ENCODE measurements around the gene THADA.

The THADA gene

DNA sequence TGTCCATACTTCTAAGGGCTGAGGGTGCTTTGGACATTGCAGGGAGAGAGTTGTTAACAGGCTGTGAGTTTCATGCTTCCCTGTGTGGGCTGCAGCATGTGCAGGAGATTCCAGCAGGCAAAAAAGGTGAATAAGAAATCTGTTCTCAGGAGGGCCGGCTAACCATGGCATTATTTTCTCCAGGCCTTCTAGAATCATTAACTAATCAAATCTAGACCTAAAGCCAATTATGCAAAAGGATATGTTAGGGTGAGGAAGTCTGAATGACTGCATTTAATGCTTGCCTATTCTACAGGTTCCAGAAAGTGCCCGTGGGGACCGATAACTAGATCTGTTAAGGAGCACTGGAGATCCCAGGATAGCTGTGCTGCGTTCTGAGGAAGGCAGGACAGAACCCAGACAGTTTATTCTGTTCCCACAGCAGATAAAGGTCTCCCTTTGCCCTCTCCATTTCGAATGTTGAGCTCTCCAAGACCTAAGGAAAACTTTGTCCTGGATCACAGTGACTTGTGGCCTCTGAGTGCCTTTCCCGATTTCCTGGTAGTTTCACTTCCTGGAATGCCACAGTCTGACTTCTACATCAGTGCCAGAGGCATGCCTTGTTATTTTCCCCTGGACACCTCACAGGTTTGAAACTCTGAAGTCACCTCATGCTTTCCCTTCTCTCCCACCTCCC is 319.4 kb downstream of the THADA start:
- DNase-seq (ENCODE audit: low read depth), result no peak

DNA sequence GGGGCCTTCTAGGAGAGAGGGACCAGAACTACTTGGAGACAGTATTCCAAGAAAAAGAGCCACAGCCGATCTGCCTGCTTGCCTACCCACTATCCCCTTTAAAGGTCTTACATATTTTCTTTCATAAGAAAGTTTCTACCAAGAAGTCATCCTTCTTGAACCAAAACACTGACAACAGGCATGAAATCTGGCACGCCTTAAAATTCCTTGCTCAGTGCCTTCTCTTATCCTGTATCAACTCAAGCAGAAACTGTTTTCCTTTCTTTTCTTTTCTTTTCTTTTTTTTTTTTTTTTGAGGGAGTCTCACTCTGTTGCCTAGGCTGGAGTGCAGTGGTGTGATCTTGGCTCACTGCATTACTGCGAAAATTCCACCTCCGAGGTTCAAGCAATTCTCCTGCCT is 321.1 kb downstream of the THADA start:
- DNase-seq (ENCODE audit: low read depth), result no peak

DNA sequence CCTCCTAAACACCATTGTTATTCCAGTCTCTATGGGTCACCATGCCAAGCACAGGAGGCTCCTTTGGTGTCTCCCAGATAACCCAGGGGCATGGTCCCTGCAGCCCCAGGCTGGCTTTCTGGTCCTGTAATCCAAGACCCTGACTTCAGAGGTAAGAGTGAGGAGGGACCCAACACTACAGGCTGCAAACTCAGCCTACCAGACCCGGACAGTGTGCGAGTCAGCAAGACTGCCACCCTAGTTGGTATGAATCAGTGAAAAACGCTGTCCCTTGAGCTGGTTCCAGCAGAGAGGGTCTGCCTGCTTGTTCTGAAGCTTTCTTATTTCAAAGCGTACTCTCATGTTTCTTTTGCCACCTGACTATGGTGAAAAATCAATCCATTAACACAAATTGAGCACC is 321.8 kb downstream of the THADA start:
- DNase-seq (ENCODE audit: low read depth), result no peak

DNA sequence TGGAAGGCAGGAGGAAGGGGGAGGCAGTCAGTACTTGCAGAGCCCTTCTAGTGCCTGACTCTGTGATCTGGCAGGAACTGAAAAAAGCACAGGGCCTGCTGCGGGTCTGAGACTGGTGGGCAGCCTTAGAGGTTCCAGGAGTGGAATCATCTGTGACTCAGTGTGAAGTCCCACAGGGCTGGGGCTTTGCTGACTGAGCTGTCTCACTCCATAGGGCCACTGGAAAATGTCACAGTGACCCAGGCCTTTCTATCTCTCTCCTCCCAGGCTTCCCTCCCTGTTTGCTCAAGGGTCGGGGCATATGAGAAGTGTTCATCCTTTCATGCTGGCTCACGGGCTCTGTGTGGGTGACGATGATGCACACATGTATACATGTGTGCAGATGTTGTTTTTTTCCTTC is 322.3 kb downstream of the THADA start:
- DNase-seq (ENCODE audit: low read depth), result no peak

DNA sequence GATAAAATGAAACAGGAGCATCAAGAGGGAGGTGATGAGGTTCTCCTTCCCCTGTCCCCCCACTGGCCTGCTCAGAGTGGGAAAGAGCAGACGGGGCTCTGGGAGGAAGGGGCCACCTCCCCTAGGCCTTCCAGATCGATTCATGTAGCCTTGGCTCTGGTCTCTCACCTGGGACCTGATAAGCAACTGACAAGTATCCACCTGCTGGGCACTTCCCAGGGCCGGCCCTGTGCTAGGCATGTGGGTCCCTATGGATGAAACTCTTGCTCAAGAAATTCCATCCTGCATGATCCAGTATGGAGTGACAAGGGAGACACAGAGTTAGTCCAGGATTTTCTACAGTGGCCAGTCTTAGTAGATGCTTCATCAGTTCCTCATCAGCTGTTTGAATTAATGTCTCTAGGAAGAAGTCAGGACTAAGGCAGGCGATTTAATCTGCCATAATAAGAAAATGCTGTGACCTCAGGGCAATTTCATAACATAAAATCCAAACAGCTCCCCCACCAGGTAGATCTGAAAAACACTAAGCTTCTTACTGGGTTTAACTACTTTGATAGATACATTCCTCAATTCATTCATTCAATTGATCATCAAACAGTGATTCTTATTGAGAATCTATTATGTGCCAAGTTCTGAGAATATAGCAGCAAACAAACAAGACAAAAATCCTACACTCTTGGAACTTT is 324.8 kb downstream of the THADA start:
- no peak for DNase-seq (ENCODE audit: low read depth)

DNA sequence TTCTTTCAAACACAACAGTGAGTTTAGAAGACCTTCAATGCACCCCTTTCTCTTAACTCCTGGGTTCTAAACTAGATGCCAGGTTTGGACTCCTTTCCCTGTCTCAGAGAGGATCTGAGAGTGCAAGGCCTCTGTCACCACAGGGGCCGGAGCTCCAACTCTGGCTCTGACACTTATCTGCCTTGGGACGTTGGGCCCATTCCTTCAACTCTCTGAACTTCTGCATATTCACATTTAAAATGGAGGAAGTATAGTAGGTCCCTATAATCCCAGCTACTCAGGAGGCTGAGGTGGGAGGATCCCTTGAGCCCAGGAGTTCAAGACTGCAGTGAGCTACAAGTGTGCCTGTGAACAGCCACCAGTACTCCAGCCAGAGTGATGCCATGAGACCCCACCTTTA is 325.4 kb downstream of the THADA start:
- DNase-seq (ENCODE audit: low read depth), result no peak

DNA sequence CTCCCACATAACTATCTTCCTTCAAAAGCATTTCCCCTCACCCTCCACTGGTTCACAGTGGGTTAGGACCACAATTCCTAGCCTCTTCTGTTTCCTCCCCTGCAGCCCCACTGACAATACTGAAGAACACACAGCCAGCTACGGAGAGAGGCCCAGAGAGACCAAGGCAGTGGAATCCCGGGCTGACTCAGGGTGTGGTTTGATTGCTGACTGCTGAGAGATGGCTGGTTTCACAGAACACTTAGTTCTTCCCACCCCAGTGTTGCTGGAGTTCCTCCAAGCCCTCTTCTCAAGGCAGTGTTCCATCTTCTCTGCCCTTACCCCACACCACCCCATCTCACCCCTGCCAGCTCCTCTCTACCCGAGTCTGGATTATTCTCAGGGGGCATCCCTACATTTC is 326.1 kb downstream of the THADA start:
- DNase-seq (ENCODE audit: low read depth), result no peak

DNA sequence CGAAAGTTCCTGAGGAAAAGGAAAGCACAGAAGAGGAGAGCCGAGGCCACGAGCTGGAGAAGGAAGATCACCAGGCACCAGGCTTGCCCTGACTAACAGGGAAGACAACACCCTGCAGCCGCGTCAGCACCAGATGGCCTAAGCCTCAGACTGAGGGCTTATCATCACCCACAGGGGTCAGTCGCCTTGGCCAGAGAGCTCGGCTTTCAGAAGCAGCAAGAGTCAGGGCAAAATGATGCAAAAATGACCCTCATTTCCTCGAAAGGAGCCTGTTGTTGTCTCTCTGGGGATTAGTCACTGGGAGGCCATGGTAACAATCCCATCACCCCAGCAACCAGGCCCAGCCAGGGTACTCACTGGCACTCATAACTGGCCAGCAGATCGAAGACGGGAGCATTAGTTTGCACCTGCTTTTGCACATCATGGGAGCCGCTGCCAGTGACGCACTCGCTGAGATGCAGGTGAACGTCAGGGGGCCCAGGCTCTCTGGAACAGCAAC is 326.7 kb downstream of the THADA start:
- no peak for DNase-seq (ENCODE audit: low read depth)

DNA sequence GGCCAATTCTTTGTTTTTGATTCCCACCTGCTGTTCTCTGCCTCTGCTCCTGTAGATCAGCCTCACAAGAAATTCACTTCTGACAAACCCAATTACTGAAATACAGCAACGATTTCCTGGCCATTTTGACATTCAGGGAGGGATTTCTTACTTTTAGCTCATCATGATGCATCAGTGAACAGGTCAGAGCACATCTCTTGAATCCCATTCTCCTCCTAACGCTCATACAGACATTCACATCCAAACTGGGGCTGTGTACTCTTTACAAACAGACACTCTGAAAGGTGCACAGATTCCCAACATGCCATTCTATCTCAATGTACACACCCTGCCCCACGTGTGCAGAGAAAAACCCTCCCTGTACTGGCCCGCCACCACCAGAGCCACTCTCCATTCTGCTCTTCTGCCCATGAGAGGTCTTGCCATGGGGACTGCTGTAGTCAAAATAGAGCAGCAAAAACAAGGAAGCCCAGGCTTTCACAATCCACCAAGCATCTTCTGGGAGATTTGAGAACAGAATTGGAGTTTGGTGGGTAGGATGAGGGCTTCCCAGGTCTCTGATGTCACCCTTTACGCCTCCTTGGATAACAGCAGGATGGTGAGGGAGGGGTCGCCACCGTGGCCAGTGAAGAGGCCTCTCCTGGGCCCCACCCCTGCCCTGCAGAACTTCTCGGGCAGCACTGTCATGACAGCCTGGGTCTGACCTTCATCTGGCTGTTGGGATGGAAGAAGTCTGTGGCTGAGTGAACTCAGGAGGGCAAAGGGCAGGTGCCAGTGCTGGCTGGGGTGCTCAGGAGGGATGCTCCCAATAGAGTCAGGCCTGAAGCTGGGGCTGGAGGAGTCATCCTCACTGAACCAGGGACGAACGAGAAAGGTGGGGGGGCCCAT is 327.5 kb downstream of the THADA start:
- DNase-seq (ENCODE audit: low read depth), result no peak

DNA sequence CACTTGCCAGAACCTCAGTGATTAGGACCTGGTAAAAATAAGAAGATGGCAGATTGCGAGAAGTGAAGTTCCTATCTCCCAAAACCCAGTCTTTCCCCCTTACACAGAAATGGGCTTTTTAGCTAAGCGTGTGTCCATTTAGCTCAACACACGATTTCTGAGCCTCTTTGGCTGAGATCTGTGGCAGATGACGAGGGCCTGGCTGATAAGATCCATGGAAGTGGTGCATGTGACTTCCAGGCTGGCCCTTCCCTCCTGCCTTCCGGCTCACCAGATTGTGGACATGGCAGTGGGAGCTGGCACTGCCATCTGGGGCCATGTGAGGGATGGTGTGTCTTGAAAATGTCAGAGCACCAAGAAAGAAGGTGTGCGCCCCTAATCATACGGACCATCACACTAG is 328.5 kb downstream of the THADA start:
- no peak for DNase-seq (ENCODE audit: low read depth)

DNA sequence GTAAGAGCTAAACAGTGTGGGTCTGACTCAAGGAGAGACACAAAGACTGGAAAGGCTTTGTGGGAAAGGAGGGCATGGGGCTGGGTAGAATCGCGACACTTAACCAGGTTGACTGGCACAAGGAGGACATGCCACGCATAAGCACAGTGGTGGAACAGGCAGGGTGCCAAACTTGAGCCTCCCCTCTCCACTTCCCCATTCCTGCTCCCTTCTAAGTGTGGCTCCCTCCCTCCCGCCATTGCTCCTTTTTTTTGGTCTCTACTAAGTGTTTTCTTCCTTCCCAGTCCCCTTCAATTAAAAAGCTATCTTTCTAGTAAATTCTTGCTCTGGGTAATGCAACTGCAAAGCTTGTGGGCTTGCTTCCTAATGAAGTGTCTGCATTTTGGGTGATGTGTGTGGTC is 329.1 kb downstream of the THADA start:
- no peak for DNase-seq (ENCODE audit: low read depth)

DNA sequence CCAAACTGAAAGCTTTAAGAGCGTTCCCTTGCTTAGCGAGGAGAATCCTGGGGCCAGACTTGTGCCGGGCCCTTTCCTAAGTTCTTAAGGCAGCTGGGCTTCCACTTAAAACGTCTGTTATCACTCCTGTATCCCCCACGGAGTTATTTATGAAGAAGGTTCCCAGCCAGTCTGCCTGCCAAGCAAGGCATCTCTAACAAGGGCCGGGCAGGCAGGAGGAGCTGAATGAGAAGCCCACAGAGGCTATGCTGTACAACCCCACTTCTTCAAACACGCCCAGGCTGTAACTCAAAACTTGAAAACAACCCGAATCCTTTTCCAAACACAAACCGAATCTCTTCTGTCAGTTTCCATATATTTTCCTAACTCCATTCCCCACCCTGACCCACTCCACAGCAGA is 330.4 kb downstream of the THADA start:
- DNase-seq (ENCODE audit: low read depth), result no peak

DNA sequence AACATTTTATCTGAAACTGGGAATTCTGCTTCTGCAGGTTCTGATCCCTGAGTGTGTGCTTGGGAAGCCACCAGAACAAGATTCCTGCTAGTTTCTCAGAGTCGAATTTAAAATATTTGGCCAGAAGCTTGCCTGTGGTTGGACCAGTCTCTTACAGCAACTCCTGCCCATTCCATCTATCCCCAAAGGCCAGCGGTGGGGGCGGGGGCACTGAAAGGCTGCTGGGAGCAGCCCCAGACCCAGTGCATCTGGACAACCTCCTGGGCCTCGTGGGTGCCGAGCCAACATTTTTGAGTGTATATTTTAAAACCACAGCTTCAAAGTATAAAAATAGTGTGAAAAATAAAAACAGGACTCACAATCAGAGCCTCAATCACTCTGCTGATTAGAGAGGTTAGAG is 330.8 kb downstream of the THADA start:
- DNase-seq (ENCODE audit: low read depth), result no peak

DNA sequence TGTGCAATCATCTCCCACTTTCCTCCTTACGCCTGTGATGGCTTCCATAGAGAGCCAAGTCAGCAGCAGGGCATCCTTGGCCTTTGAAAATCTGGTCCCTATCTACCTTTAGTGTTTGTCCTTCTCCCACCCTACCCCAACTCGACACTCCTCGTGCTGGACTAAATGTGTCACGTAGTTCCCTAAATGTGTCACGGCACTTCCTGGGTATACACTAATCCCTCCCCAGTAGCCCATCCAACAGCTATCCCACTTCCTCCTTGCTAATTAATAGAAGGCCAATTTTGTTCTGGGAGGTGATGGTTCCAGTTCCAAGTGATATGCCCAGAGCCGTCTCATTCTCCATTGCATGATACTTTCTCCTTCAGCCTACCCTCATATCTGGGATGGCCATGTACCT is 332.9 kb downstream of the THADA start:
- DNase-seq (ENCODE audit: low read depth), result no peak

DNA sequence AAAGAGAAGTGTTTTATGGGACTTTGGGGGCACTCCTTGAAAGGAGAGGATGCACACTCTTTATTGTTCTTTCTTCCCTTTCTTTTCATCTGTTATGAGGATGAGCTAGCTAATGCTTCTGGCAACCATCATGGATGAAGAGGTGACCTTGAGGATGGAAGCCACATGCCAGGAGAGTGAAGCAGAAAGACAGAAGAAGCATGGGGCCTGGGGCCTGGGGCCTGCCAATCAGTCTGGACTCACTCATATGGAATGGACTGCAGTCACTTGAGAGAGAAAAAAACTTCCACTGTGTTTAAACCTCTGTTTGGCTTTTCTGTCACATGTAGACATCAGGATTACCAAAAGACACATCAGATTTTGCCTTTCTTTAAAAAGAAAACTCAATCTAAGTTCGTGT is 333.6 kb downstream of the THADA start:
- DNase-seq (ENCODE audit: low read depth), result no peak

DNA sequence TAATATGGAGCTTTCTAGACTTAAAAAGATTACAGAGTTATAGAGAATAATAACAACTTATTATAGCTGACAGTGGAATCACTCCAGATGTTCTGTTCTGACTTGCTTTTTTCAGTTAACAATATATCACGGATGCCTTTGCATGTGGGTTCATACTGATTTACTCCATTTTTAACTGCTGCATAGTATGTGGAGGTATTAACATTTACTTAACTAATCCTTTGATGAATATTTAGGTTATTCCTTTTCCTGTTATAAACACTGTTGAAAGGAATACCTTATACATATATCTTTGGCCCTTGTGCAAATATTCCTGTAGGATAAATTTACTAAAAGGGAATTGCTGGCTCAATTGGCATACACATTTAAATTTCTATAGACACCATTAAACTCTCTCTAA is 336.3 kb downstream of the THADA start:
- DNase-seq (ENCODE audit: low read depth), result no peak

DNA sequence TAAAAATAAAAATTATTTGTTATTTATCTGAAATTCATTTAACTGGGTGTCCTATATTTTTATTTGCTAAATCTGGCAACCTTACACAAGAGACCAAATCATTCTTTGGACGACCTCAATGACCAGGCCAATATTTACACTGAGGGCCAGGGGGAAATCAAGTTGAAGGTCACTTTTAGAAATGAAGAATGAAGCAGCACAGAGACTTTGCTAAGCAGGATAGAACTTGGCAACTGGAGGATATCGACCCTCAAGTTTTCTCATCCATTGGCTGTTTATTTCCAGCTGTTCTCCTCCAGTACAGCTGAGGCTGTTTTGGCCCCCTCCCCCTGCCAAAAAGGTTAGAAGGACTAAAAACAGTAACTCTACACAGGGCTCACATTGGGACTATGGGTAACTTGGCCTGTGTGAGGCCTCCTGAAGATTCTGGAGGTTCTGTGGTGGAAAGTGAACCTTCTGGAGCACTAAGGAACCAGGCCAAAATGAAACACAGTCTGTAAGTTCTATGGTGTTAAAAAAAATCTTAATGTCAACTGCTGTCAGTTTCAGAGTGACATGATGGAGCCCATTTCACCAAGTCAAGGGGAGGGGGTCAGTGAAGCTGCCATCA is 337.2 kb downstream of the THADA start:
- DNase-seq (ENCODE audit: low read depth), result no peak

DNA sequence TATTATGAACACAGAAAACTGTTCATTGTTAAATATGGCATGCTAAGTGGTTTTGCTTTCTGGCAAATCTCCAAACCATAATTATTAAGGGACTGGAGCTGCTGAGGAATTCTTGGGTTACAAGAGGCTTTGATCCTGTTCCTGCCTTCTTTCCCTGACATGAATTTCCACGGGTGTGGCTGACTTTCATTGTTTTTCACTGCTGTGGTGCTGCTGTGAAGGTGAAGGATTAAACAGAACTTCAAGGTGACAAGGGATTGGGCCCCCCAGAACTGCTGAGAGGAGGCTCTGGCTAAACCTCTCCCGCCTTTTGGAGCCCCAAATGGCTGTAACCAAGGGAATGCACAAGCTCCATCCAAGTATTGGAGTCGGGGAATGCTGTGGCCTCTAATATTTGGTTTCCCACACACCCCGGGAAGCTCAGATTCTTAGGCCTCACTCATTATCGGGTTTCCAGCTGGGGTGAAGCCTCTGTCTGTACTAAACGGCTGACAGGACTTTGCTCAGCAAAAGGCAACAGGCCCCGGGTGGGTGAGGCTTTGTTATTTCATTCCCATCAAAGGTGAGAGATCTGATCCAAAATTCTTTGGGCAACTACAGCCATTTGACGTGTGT is 340.4 kb downstream of the THADA start:
- no peak for DNase-seq (ENCODE audit: low read depth)

DNA sequence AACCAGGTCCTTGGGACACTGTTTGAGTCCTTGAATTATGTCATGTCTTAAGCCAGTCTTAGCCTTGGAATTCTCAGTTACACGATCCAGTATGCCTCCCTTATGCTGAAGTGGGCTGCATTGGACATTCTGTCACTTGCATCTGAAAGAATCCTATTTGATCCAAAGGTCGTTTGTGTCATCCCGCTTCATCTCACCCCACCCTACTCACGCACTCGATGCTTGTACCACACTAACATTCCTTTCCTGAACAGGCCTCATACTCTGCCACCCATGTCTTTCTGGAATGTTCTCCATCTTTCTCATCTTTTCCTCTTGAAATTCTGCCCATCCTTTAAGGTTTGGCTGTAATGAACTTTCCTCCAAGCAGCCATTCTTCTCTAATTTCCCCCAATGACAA is 341.5 kb downstream of the THADA start:
- DNase-seq (ENCODE audit: low read depth), result no peak

DNA sequence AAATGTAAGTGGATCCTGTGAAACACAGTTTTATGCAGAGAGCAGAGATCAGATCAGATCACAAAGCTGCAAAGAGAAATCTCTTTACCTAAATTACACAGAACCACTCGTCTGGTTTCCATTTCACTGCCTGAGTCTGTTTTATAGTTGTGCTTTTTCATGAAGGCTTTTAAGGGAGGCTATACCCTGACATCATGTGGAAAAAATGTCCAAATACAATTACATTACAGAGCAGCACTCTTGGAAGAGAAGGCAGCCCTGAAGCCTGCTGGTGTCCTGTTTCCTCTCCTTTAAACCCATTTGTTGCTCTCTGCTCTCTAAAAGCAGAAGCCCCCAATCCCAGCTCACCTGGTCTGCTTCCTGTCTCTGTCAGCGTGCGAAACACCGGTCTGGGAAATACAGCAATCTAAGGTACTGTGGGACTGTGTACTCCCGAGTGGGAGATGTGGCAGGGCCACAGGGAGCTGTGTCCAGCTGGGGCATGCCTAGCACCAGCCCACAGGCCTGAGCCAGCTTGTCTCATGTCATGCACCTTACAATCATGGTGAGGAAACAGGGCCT is 344.6 kb downstream of the THADA start:
- DNase-seq (ENCODE audit: low read depth), result no peak

DNA sequence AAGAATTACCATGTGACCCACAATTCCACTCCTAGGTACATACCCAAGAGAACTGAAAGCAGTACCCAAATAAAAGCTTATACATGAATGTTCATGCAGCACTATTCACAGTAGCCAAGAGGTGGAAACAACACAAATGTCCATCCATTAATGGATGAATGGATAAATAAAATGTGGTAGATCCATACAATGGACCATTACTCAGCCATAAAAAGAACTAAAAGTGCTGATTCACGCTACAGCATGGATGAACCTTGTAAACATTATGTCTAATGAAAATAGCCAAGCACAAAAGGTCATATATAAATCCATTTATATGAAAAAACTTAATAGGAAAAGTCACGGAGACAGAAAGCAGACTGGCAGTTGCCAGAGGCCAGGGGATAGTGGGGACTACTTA is 345.8 kb downstream of the THADA start:
- no peak for DNase-seq (ENCODE audit: low read depth)

DNA sequence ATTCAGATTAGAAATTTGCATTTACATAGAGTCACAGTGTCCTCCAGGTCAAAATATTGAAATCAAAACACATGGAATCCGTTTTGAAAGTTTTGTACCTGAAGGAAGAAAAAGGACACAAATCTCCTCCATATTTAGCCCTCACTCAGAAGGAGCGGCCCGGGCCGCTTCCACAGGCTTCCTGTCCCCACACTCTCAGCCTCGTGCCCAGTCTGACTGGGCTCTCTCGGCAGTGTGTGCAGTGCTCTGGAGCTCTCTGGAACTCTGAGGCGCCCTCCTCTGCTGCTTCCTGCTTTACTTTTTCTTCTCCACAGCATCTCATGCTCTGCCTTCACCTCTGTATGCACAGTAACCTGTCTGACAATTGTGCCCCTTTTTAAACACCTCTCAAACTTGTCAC is 347.2 kb downstream of the THADA start:
- no peak for DNase-seq (ENCODE audit: low read depth)

Measured in stimulated activated CD8-positive, alpha-beta memory T cell treated with anti-CD3 and anti-CD28 coated beads, Interleukin-12 subunit alpha, Interleukin-12 subunit beta, amount 100 ng/mL, for 1 hour (primary cell).